Measurements from ENCODE around the gene AHSG. TPM values are rescaled to one million over a fixed set of nuclear protein-coding genes. Genes with fewer than 3 reads are reported as not detected.

AHSG gene
- total and polyA plus RNA-seq, 7 donors = not detected

DNA sequence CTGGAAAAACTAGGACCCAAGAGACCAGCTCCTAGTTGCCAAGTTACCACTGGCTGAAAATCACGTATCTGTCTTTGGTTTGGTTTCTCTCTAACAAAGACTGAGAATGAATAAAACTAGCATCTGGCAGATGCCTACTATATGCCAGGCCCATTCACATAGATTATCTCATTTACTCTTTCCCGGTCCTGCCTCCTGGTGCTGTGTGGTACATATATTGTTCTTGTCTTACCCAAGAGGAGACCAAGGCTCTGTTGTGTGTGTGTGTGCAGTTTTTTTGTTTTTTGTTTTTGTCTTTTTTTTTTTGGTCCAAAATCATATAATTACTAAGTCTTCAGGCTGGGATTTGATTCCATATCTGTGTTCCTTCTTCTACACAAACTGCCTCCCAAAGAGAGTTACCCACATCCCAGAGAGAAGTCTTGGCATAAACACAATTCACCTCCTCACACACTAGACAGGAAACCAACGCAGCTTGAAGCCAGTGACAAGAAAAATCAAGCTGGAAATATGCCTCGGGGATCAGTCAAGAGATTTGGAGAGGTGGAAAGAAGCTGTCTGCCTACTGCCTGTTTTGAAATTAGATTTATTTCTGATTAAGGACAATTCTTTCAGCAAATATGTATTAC lies 891 bp downstream of the AHSG start:
- Histone ChIP-seq H3K36me3 (ENCODE audit: insufficient read depth in 1 of 2, low read depth in 1 of 2) (no peaks in the 10 kb centered on the region), H3K9me3 (no peaks in the 10 kb centered on the region), H3K4me3 (no peak overlapping the region), H3K27ac (no peak overlapping the region), H3K4me1 (no peaks in the 10 kb centered on the region), H3K27me3 (ENCODE audit: insufficient read depth in 3 of 3, low read length in 2 of 3) (peaks cover 0 to 27% (median 0%) of the 10 kb centered on the region in 3 donors)
- intact Hi-C loops (cut with DNase I) = loop anchor here (2.0 to 10.0 kb wide), 3 partner anchors 207 to 554 kb away; no protein-coding TSS in a partner anchor
- WGBS, 3 donors = 46 to 61% (median 50%) methylated on average over 4 of the region's 4 CpGs
- no peak for DNase-seq
- TF ChIP-seq, protein P1, sequence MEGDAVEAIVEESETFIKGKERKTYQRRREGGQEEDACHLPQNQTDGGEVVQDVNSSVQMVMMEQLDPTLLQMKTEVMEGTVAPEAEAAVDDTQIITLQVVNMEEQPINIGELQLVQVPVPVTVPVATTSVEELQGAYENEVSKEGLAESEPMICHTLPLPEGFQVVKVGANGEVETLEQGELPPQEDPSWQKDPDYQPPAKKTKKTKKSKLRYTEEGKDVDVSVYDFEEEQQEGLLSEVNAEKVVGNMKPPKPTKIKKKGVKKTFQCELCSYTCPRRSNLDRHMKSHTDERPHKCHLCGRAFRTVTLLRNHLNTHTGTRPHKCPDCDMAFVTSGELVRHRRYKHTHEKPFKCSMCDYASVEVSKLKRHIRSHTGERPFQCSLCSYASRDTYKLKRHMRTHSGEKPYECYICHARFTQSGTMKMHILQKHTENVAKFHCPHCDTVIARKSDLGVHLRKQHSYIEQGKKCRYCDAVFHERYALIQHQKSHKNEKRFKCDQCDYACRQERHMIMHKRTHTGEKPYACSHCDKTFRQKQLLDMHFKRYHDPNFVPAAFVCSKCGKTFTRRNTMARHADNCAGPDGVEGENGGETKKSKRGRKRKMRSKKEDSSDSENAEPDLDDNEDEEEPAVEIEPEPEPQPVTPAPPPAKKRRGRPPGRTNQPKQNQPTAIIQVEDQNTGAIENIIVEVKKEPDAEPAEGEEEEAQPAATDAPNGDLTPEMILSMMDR (IDR thresholded peaks at IDR 0.05) = no peak
- no peak for ATAC-seq

GRCh38 chr3:186614266-186614596 lies 1.4 kb downstream of the AHSG start:
- no peak overlapping the region for H3K4me3 ChIP-seq
- no peaks in the 10 kb centered on the region for H3K36me3 ChIP-seq (ENCODE audit: insufficient read depth in 1 of 2, low read depth in 1 of 2)
- DNase-seq = no peak
- 54 to 57% (median 56%) methylated on average over 6 of the region's 6 CpGs for WGBS, 3 donors
- H3K9me3 ChIP-seq = no peaks in the 10 kb centered on the region
- no peak for ATAC-seq
- H3K27me3 ChIP-seq (ENCODE audit: insufficient read depth in 3 of 3, low read length in 2 of 3) = peaks cover 0 to 30% (median 0%) of the 10 kb centered on the region in 3 donors
- intact Hi-C loops (cut with DNase I) = loop anchor here (2.0 to 10.0 kb wide), 3 partner anchors 207 to 553 kb away; no protein-coding TSS in a partner anchor
- no peak overlapping the region for H3K27ac ChIP-seq
- TF ChIP-seq, protein P1 (IDR thresholded peaks at IDR 0.05) = no peak
- H3K4me1 ChIP-seq = no peaks in the 10 kb centered on the region

DNA sequence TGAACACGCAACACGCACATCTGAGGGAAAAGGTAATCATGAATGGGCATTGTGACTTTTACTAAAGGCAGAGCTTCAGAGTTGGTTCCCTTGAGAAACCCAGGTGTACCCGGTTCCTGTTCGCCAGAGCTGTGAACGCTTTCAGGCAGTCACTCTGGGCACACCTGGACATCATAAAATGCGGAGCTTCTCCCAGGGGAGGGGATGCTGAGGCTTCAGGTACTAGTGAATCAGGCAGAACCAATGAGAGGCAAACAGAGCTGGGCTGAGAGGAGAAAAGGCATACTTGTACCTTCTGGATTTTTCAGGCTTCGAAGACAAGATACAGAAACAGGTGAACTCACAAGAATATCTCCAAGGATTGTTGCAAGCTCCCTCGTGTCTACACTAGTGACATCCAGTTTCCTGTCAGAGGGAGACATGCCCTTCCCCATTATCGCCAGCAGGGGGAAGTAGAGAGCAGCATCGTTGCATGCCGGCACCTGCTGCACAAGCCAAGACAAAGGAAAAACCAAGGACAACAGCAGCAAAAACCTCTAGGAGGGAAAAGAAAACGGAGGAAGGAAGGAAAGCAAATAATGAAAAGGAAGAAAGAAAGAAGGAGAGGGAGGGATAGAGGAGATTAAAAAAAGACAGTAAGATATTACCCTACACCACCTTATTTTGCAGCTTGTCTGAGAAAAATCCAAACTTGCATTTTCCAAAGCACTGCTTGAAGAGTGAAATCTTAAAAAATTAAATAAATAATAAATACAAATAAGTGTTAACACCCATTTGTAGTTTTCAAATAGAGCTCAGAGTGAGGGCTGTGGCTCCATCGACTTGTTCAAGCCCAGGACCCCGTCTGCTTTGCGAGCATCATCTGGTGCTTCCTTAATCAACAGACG lies 2.0 kb downstream of the AHSG start:
- H3K27me3 ChIP-seq (ENCODE audit: insufficient read depth in 3 of 3, low read length in 2 of 3) = peaks cover 0 to 30% (median 0%) of the 10 kb centered on the region in 3 donors
- intact Hi-C loops (cut with DNase I) = loop anchor here (2.0 to 10.0 kb wide), 4 partner anchors 206 to 552 kb away; no protein-coding TSS in a partner anchor
- WGBS, 3 donors = 27 to 34% (median 32%) methylated on average over 16 of the region's 16 CpGs
- ATAC-seq (peak; percentile 75 to 83 (median 79)), DNase-seq (peak; percentile 61 to 72)
- H3K27ac ChIP-seq = no peak overlapping the region
- H3K36me3 ChIP-seq (ENCODE audit: insufficient read depth in 1 of 2, low read depth in 1 of 2) = no peaks in the 10 kb centered on the region
- no peak overlapping the region for H3K4me3 ChIP-seq
- no peaks in the 10 kb centered on the region for H3K9me3 ChIP-seq
- TF ChIP-seq, protein P1 (IDR thresholded peaks at IDR 0.05) = peak; percentile 96
- no peaks in the 10 kb centered on the region for H3K4me1 ChIP-seq

GRCh38 chr3:186616299-186616617 lies 3.4 kb downstream of the AHSG start:
- 82 to 86% (median 82%) methylated on average over 8 of the region's 8 CpGs for WGBS, 3 donors
- H3K9me3 ChIP-seq = no peaks in the 10 kb centered on the region

More at GRCh38 chr3:186616299-186616617, 3.4 kb downstream of the AHSG start:
- peaks cover 0 to 30% (median 0%) of the 10 kb centered on the region in 3 donors for H3K27me3 ChIP-seq (ENCODE audit: insufficient read depth in 3 of 3, low read length in 2 of 3)
- no peak overlapping the region for H3K4me3 ChIP-seq
- DNase-seq (no peak), ATAC-seq (no peak)
- H3K36me3 ChIP-seq (ENCODE audit: insufficient read depth in 1 of 2, low read depth in 1 of 2) = no peaks in the 10 kb centered on the region
- intact Hi-C loops (cut with DNase I) = loop anchor here in 1 of 2 donors (5.0 to 10.0 kb wide), 2 partner anchors 206 to 549 kb away; no protein-coding TSS in a partner anchor
- H3K4me1 ChIP-seq = no peaks in the 10 kb centered on the region
- TF ChIP-seq, protein P1 (IDR thresholded peaks at IDR 0.05) = no peak
- H3K27ac ChIP-seq = no peak overlapping the region
